Activated T-helper 1 cell treated with anti-CD3 and anti-CD28 coated beads, Interleukin-2, amount 50 U/mL, for 16 hours (primary cell): ENCODE data around the gene PRKCG.
"Not testable (repeated sequence)": the region's sequence is repeated elsewhere in the genome, so short reads cannot be mapped to it uniquely, and the experiment has no call there.

ENCODE experiments used
- DNase-seq, 2 donors: peaks; one replicate each; pipeline ENCODE4 v3.0.0-alpha.2; 2020; ENCODE audit warnings: low read depth in 1 of 2, low spot score in 1 of 2

The PRKCG gene

DNA sequence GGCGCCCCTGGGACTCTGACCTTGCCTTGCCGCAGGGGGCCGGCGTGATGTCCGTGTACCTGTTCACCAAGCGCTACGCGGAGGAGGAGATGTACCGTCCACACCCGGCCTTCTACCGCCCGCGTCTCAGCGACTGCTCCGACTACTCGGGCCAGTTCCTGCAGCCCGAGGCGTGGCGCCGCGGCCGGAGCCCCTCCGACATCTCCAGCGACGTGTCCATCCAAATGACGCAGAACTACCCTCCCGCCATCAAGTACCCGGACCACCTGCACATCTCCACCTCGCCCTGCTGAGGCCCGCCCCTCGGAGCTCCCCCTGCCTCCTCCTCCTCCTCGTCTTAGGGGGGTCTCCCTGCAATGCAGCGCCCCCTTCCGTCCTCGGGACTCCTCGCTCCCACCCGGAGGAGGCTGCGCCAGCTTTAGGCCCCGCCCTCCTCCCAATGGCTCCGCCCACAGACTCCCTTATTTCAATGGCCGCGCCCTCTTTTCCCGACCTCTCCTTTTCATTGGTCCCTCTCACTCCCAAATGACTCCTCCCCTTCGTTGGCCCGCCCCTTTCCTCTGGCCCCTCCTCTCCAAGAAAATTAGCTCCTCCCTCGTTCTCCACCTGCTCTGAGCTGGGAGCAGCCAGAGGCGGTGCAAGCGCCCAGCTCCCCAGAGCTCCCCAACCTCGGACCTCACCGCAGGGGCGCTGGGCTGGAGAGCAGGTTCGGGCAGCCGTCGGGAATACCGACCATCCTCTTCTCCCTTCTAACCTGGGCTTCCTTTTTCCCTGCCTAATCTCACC lies 60.2 kb downstream of the PRKCG start:
- DNase-seq: no peak

GRCh38 chr19:53944416-53944815 lies 62.4 kb downstream of the PRKCG start:
- DNase-seq: no peak

GRCh38 chr19:53944933-53945332 lies 62.9 kb downstream of the PRKCG start:
- no peak for DNase-seq

- no peak for DNase-seq
Measured at GRCh38 chr19:53945441-53945840, 63.4 kb downstream of the PRKCG start.

GRCh38 chr19:53945998-53946397 lies 64.0 kb downstream of the PRKCG start:
- DNase-seq: no peak

DNA sequence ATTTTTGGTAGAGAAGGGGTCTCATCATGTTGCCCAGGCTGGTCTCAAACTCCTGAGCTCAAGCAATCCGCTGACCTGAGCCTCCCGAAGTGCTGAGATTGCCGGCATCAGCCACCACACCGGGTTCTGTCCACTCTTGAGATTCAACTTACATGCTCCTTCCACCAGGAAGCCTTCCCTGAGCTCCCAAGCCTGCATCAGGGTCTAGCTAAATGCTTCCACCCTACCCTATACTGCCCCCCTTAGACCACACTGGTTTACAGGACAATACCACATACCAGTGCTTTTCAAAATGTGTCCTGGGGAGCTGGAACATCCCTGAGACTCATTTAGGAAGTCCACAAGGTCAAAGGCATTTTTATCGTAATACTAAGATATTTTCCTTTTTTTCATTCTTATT lies 65.6 kb downstream of the PRKCG start:
- no peak for DNase-seq

DNA sequence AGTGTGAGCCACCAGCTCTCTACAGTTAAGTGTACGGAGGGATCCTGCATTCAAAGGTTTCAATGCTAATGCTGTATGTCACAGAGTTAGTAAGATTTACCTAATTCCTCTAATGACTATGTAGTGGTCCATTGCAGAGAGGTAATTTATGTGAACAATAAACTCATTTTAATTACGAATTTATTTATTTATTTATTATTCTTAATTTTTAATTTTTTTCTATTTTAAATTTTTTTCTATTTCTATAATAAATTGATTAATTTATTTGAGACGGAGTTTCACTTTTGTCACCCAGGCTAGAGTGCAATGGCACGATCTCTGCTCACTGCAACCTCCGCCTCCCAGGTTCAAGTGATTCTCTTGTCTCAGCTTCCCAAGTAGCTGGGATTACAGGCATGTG lies 66.6 kb downstream of the PRKCG start:
- not testable (repeated sequence) for DNase-seq

DNA sequence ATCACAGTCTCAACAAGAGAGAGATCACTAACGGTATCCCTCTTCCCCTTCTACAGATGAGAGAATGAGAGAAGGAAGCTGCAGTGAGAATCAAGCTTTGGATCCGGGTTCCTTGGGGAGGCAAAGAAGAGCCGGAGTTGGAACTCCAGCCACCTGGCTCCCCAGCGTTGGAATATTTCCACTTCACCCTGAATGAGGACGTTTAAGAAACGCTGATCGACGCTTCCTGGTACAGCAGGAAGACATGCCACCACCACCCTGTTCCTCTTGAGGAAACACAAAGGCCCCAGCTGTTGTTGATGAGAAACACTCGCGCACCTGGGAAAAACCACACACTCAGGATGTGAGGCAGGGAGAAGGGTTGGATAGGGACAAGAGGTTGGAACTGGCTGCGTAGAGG lies 69.4 kb downstream of the PRKCG start:
- no peak for DNase-seq

DNA sequence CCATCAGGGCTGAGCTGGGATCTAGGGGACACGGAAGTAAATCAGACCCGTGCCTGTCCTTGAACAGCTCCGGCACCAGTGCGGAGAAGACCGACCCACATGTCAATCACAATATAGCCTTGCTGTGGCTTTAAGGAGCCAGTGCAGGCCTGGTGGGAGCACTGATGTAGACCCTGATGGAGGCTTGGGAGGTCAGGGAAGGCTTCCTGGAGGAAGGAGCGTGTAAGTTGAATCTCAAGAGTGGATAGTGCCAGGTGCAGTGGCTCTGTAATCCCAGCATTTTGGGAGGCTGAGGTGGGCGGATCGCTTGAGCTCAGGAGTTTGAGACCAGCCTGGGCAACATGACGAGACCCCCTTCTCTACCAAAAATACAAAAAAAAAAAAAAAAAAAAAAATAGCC lies 70.0 kb downstream of the PRKCG start:
- DNase-seq: no peak

- no peak for DNase-seq
Measured at GRCh38 chr19:53953383-53953782, 71.4 kb downstream of the PRKCG start.
